GM23338 (cell line): ENCODE data around the gene FAP.

Source experiments
- CTCF ChIP-seq, 2 experiments: fragments of 200-600 bp in 1 of 2; sonication (generic) in 1 of 2; conservative IDR thresholded peaks; 2 replicates each; pipeline versions ENCODE4 v1.5.1 to v1.6.1; 2016 to 2017; ENCODE audit warnings: antibody characterized with exemption in 2 of 2, low read depth in 2 of 2, mild to moderate bottlenecking in 2 of 2, moderate library complexity in 1 of 2
- ETS1 ChIP-seq: IDR thresholded peaks from 2 replicates; pipeline ENCODE4 v1.6.1; 2016; ENCODE audit warnings: antibody characterized with exemption
- EZH2phosphoT487 ChIP-seq: fragments of 200-600 bp; sonication (generic); IDR thresholded peaks from one replicate; pipeline ENCODE4 v1.8.1; 2018; ENCODE audit warnings: antibody characterized with exemption; ENCODE audit not compliant: unreplicated experiment
- REST ChIP-seq: IDR thresholded peaks from one replicate; pipeline ENCODE4 v1.6.1; 2018; ENCODE audit warnings: antibody characterized with exemption; ENCODE audit not compliant: unreplicated experiment

- no peak for TF ChIP-seq CTCF (conservative IDR thresholded peaks at IDR 0.05; ENCODE audit: low read depth in 2 of 2)
- no peak for TF ChIP-seq REST
- TF ChIP-seq ETS1: no peak
- TF ChIP-seq EZH2phosphoT487: no peak
These were observed 76.5 kb downstream of the FAP start for GRCh38 chr2:162166745-162167144.
